Thymus (tissue), 11 donors: ENCODE results near the gene MAGI2. TPM values are rescaled to one million over a fixed set of nuclear protein-coding genes. Genes with fewer than 3 reads are reported as not detected.

Experiments used
- DNase-seq, 9 donors: peaks; one replicate each; pipeline ENCODE4 v3.0.0-alpha.2; 2013; ENCODE audit warnings: low spot score in 9 of 9, low read depth in 6 of 9, missing footprints in 1 of 9
- H3K27ac ChIP-seq, 2 donors: one replicate each; pipeline ENCODE4 v1.5.1; 2013; ENCODE audit warnings: control low read depth in 1 of 2, low read depth in 1 of 2, low read length in 1 of 2, mild to moderate bottlenecking in 1 of 2, moderate library complexity in 1 of 2
- H3K27me3 ChIP-seq, 2 donors: one replicate each; pipeline ENCODE4 v1.5.1; 2013; ENCODE audit warnings: low read length in 1 of 2; ENCODE audit not compliant: control insufficient read depth in 2 of 2, insufficient read depth in 1 of 2
- H3K36me3 ChIP-seq, 2 donors: one replicate each; pipeline ENCODE4 v1.5.1; 2013; ENCODE audit warnings: low read length in 1 of 2, mild to moderate bottlenecking in 1 of 2, moderate library complexity in 1 of 2; ENCODE audit not compliant: control insufficient read depth in 2 of 2, insufficient read depth in 2 of 2
- H3K4me1 ChIP-seq, 2 donors: one replicate each; pipeline ENCODE4 v1.5.1; 2013; ENCODE audit warnings: low read length in 2 of 2; ENCODE audit not compliant: control insufficient read depth in 2 of 2, insufficient read depth in 2 of 2
- H3K4me3 ChIP-seq, 2 donors: one replicate each; pipeline ENCODE4 v1.5.1; 2013; ENCODE audit warnings: low read length in 2 of 2, control low read depth in 1 of 2, mild to moderate bottlenecking in 1 of 2
- H3K9me3 ChIP-seq, 2 donors: one replicate each; pipeline ENCODE4 v1.5.1; 2013; ENCODE audit warnings: low read length in 1 of 2, mild to moderate bottlenecking in 1 of 2; ENCODE audit not compliant: control insufficient read depth in 2 of 2, insufficient read depth in 1 of 2
- WGBS: extraction: QIAGEN DNeasy Blood & Tissue Kit; methylation state at CpG from one replicate; pipeline ENCODE4 v1.1.7; 2013; 5-methylcytosine and 5-hydroxymethylcytosine counted together
- polyA plus RNA-seq: library from polyadenylated mRNA; stranded (reverse); fragments of 200-250 nt; gene quantifications from one replicate; pipeline ENCODE4 v1.2.3, GENCODE V29; 2013
- total RNA-seq: library from RNA; stranded (reverse); fragments of 120-200 nt; gene quantifications from one replicate; pipeline ENCODE4 v1.2.4, GENCODE V29; 2013
- donor health status: healthy.

The MAGI2 gene
- total and polyA plus RNA-seq, 2 donors: 0.42 to 1.7 TPM

DNA sequence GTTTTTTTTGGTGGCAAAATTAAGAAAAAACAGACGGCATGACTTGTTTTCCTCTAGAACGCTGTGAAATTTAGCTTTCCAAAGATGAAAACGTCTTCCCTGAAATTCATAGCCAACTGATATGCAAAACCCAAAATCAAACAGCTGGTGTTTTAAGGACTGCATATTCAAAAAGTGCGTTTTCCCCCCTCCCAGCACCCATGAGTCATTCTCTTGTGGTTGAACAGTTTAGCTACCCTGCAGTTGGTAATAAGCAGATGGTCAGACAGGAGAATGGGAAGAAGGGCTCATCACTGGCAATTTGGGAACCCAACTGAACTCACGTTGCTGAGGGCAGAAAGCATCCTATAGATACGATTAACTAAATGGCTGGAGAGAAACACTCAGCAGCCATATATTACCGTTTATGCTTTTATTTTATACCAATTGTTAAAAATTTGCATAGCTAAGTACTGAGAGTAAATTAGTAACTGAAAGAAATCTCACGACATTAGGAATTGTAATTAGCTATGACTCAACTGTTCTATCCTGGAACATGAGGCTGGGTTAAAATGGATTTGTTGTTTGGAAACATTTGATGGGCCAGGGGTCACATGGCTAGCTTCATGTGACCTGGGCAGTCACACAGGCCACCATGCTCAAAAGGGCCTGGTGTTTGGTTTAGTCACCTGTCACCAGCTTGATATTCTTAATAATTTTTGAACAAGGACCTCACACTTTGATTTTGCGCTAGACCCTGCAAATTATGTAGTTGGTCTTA lies 1311.8 kb downstream of the MAGI2 start:
- Histone ChIP-seq H3K4me3 (no peak overlapping the region), H3K4me1 (no peaks in the 10 kb centered on the region), H3K27me3 (no peaks in the 10 kb centered on the region), H3K36me3 (no peaks in the 10 kb centered on the region), H3K9me3 (no peaks in the 10 kb centered on the region), H3K27ac (no peak overlapping the region)
- DNase-seq: no peak
- WGBS: 91% methylated on average over 9 of the region's 9 CpGs

DNA sequence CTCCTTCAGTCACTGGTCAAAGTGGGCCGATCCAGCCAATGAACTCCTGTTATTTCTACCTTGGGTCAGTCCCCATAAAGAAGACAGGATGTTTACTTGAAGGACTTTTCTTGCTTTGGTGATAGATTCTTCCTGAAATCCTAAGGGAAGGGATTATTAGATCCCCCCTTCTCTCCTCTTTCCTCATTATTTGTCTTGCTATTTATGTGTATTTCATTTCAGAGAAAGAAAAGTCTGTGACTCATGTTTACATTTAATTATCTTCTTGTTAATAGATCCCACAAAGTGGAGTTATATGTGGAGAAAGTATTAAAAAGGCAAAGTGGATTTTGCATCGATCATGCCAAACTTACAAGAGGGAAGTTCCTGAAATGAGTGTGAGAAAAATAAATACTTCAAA lies 1313.4 kb downstream of the MAGI2 start:
- Histone ChIP-seq H3K36me3 (no peaks in the 10 kb centered on the region), H3K9me3 (no peaks in the 10 kb centered on the region), H3K27me3 (no peaks in the 10 kb centered on the region), H3K4me1 (no peaks in the 10 kb centered on the region), H3K4me3 (no peak overlapping the region), H3K27ac (no peak overlapping the region)
- DNase-seq: no peak
- WGBS: 91% methylated on average over 2 of the region's 2 CpGs

DNA sequence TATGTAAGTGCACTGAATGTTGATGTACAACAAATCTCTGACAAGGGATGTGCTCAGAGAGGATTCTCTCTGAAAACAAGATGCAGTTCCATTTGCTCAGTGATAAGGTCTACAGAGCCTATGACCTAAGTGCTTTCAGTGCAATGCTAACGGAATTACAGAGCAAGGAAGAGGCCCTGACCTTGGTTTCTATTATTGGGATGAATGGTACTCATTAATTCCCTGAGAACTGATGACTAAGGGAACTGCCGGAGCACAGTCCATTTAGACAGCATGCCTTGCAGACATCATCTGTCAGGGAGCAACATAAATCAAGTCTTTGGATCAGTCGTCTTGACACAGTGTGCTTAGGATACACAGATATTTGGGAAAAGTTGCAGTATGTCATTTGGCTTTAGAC lies 1314.1 kb downstream of the MAGI2 start:
- DNase-seq: no peak
- Histone ChIP-seq H3K27ac (no peak overlapping the region), H3K9me3 (no peaks in the 10 kb centered on the region), H3K36me3 (no peaks in the 10 kb centered on the region), H3K4me3 (no peak overlapping the region), H3K27me3 (no peaks in the 10 kb centered on the region), H3K4me1 (no peaks in the 10 kb centered on the region)
- 81% methylated on average over 3 of the region's 3 CpGs for WGBS

DNA sequence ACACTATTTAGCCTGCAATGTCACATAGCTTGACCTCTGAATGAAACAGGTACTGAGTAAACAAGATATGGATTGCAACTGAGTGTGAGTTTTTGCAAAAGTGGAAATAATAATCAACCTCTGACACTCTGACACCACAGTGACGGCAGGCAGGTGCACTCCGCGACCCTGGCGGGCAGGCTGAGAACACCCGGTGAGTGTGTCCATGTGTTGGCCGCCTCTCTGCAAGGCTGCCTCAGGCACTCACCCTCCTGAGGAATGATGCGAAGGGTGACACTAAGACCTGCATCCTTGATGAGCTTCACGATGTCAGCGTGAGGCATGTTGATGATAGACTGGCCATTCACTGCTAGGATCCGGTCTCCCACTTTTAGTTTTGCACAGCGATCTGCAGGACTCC lies 1318.7 kb downstream of the MAGI2 start:
- DNase-seq: no peak
- WGBS: 97% methylated on average over 11 of the region's 11 CpGs
- no peak overlapping the region for H3K4me3 ChIP-seq
- no peaks in the 10 kb centered on the region for H3K4me1 ChIP-seq
- H3K9me3 ChIP-seq: no peaks in the 10 kb centered on the region
- H3K27me3 ChIP-seq: no peaks in the 10 kb centered on the region
- H3K36me3 ChIP-seq: no peaks in the 10 kb centered on the region
- no peak overlapping the region for H3K27ac ChIP-seq

DNA sequence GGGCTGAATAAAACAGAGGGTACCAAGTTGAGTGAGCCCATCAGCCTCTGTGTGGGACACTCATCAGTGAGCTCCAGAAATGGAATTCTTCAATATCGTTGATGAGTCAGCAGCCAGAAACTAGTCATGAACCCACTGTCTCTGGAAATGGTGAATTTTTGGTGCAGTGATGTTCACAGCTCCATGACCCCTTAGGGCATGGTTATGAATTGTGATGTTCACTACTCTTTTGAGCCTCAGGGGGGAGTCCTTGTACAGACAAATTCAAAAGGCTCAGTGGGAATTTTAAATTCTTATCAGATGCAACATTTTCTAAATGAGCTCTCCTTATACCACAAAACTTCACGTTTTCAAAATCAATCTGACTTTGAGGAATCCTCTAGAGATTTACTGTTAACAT lies 1319.2 kb downstream of the MAGI2 start:
- Histone ChIP-seq H3K27me3 (no peaks in the 10 kb centered on the region), H3K36me3 (no peaks in the 10 kb centered on the region), H3K27ac (no peak overlapping the region), H3K9me3 (no peaks in the 10 kb centered on the region), H3K4me1 (no peaks in the 10 kb centered on the region), H3K4me3 (no peak overlapping the region)
- DNase-seq: no peak
- WGBS: 79% methylated on average over 2 of the region's 2 CpGs

DNA sequence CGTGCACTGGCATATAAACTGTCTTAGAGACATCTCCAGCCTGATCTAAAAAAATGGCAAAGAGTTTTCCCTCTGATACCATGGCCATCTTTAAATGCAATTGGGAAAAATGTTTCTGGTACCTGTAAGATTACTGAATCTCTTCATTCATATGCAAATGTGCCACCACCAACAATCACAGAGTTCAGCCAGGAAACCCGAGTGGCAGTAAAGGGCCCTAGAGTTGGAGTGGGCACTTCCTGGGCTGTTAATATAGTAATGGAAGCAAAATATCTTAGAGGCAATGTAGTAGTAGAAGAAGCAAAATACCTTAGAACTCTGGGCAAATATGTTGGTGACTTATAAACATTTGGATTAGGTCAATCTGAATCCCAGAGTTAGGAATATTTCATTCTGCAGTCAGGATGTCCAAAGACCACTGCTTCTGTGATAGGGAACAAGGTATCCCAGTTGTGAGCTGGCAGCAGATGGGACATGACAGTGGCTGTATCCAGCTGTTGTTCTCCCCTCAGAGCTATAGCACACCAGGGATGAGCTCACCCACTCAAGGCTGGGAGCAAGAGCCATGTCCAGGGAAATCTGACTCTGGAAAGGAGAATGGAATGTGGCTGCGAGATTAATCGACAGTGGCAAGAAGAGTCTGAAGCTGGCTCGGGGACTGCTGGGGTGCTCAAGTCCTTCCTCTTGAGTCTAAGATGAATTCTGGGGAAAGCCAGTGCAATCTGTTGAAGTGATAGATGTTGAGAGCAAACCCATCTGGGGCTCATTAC lies 1322.8 kb downstream of the MAGI2 start:
- Histone ChIP-seq H3K27ac (no peak overlapping the region), H3K27me3 (no peaks in the 10 kb centered on the region), H3K4me1 (no peaks in the 10 kb centered on the region), H3K4me3 (no peak overlapping the region), H3K9me3 (no peaks in the 10 kb centered on the region), H3K36me3 (no peaks in the 10 kb centered on the region)
- WGBS: 83% methylated on average over 5 of the region's 5 CpGs
- no peak for DNase-seq

DNA sequence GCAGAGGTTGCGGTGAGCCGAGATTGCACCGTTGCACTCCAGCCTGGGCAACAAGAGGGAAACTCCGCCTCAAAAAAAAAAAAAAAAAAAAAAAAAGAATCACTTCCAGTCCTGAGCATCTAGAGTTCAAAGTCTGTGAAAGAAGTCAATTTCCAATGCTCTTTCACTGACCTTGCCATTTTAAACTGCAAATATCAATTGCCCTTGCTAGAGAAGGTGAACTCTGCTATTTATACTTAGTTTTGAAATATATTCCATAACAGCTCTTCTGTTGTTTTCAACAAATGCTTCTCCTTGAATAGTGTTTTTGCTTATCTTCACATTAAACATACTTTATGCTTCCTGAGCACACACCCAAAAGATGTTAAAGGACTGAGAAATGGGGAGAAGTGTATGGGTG lies 1323.6 kb downstream of the MAGI2 start:
- WGBS: 95% methylated on average over 4 of the region's 4 CpGs
- H3K9me3 ChIP-seq: no peaks in the 10 kb centered on the region
- no peak overlapping the region for H3K27ac ChIP-seq
- H3K27me3 ChIP-seq: no peaks in the 10 kb centered on the region
- no peak overlapping the region for H3K4me3 ChIP-seq
- no peaks in the 10 kb centered on the region for H3K36me3 ChIP-seq
- DNase-seq: no peak
- no peaks in the 10 kb centered on the region for H3K4me1 ChIP-seq

DNA sequence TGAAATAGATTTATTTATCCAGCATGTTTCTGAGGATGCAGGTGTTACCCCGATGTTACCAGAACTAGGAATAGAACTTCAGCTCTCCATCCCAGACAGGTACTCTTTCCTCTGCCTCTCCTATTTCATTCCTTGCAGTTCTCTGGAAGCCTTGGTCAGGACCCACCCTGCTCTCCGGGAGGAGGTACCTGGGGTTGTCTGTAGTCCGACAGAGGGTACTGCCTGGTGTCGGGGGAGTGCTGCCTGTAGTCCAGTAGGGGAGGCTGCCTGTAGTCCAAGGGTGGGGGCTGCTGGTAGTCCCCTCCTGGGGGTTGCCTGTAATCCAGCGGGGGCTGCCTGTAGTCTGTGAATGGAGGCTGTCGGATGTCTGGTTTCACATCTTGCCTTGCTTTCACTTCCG lies 1326.5 kb downstream of the MAGI2 start:
- WGBS: 88% methylated on average over 7 of the region's 7 CpGs
- H3K9me3 ChIP-seq: no peaks in the 10 kb centered on the region

DNA sequence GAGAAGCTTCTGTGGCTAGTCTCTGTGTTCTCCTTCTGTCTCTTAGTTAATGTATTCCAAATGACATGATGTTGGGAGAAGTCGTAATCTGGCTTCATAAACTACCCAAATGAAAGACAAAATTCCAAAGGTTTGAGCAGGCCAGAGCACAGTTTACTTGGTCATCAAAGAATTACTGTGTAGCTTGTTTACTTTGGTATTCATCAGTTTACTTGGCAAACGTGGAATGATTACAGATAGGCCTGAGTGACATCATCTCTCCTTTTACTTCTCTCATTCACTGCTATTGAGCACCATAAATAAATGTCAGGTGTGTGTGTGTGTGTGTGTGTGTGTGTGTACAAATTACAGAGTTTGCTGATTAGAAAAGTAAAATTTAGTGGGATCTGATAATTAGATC lies 1327.6 kb downstream of the MAGI2 start:
- no peaks in the 10 kb centered on the region for H3K9me3 ChIP-seq
- WGBS: 87% methylated on average over 2 of the region's 2 CpGs
- no peak overlapping the region for H3K4me3 ChIP-seq
- no peaks in the 10 kb centered on the region for H3K4me1 ChIP-seq
- DNase-seq: no peak
- no peaks in the 10 kb centered on the region for H3K36me3 ChIP-seq
- no peaks in the 10 kb centered on the region for H3K27me3 ChIP-seq
- no peak overlapping the region for H3K27ac ChIP-seq

More for the DNA sequence above, 1326.5 kb downstream of the MAGI2 start:
- H3K27ac ChIP-seq: no peak overlapping the region
- DNase-seq: no peak
- H3K4me3 ChIP-seq: no peak overlapping the region
- no peaks in the 10 kb centered on the region for H3K4me1 ChIP-seq
- no peaks in the 10 kb centered on the region for H3K36me3 ChIP-seq
- H3K27me3 ChIP-seq: no peaks in the 10 kb centered on the region
